Endodermal cell (in vitro differentiated cells): Measurements from ENCODE around the gene ZNF678. TPM values are rescaled to one million over a fixed set of nuclear protein-coding genes. Genes with fewer than 3 reads are reported as not detected.

Source experiments
- DNase-seq: peaks from one replicate; pipeline ENCODE4 v3.0.0-alpha.2; 2017
- H3K27ac ChIP-seq: 2 replicates; pipeline ENCODE4 v1.5.1; 2013; ENCODE audit warnings: mild to moderate bottlenecking, low read depth, low read length, moderate library complexity
- H3K27me3 ChIP-seq: 2 replicates; pipeline ENCODE4 v1.6.1; 2013; ENCODE audit warnings: mild to moderate bottlenecking, low read length, moderate library complexity; ENCODE audit not compliant: insufficient read depth, control insufficient read depth, poor library complexity, severe bottlenecking
- H3K36me3 ChIP-seq: 2 replicates; pipeline ENCODE4 v1.7.0; 2013; ENCODE audit warnings: mild to moderate bottlenecking, low read length, moderate library complexity; ENCODE audit not compliant: control insufficient read depth, insufficient read depth
- H3K4me1 ChIP-seq: one replicate; pipeline ENCODE4 v1.7.0; 2013; ENCODE audit warnings: low read length; ENCODE audit not compliant: control insufficient read depth, insufficient read depth
- H3K4me3 ChIP-seq: 2 replicates; pipeline ENCODE4 v1.5.1; 2013; ENCODE audit warnings: mild to moderate bottlenecking, low read length, moderate library complexity
- H3K9ac ChIP-seq: 2 replicates; pipeline ENCODE4 v1.6.1; 2013; ENCODE audit warnings: mild to moderate bottlenecking, low read length, moderate library complexity; ENCODE audit not compliant: poor library complexity, severe bottlenecking; ENCODE audit errors: extremely low read depth
- H3K9me3 ChIP-seq: 2 replicates; pipeline ENCODE4 v1.6.1; 2013; ENCODE audit warnings: mild to moderate bottlenecking, low read length, moderate library complexity; ENCODE audit not compliant: control insufficient read depth
- H3K27ac Mint-ChIP-seq: 2 replicates; pipeline ENCODE4 v1.8.0; 2020; ENCODE audit warnings: mixed read lengths
- H3K27me3 Mint-ChIP-seq: 2 replicates; pipeline ENCODE4 v1.8.0; 2021; ENCODE audit warnings: mild to moderate bottlenecking, mixed read lengths; ENCODE audit not compliant: insufficient read depth
- H3K36me3 Mint-ChIP-seq: 2 replicates; pipeline ENCODE4 v1.8.0; 2020; ENCODE audit warnings: low read depth, mixed read lengths
- H3K4me1 Mint-ChIP-seq: 2 replicates; pipeline ENCODE4 v1.8.0; 2020; ENCODE audit warnings: mixed read lengths
- H3K4me3 Mint-ChIP-seq: 2 replicates; pipeline ENCODE4 v1.8.0; 2020; ENCODE audit warnings: mild to moderate bottlenecking, moderate library complexity, mixed read lengths
- H3K9me3 Mint-ChIP-seq: 2 replicates; pipeline ENCODE4 v1.8.0; 2020; ENCODE audit warnings: mild to moderate bottlenecking, mixed read lengths
- CTCF ChIP-seq: fragments of 200-600 bp; sonication (generic); conservative IDR thresholded peaks from 2 replicates; pipeline ENCODE4 v1.5.0; 2021; ENCODE audit warnings: antibody characterized with exemption, mild to moderate bottlenecking
- WGBS, 2 experiments: methylation state at CpG; one replicate each; pipeline versions ENCODE4 v1.1.5 to v1.1.7; 2013; ENCODE audit warnings: missing lambda C conversion rate in 2 of 2, mixed read lengths in 1 of 2; ENCODE audit not compliant: insufficient coverage in 1 of 2, insufficient read length in 1 of 2; 5-methylcytosine and 5-hydroxymethylcytosine counted together
- total RNA-seq, 2 donors: library from RNA; stranded (reverse); fragmentation: NEBNext Ultra II Directional in 1 of 2; extraction: Animal tissue kit (Norgen Biotek cat#: 25700) in 1 of 2; gene quantifications; 2 replicates in 1 of 2; 3 replicates in 1 of 2; pipeline ENCODE4 v1.2.1, GENCODE V29; 2021

ZNF678 gene
- total RNA-seq, 2 donors from 2014 or later, result 23.1 to 24.3 TPM

GRCh38 chr1:227574926-227575325, 11.6 kb downstream of the ZNF678 start:
- no peaks in the 10 kb centered on the region for H3K27me3 ChIP-seq
- H3K4me3 ChIP-seq, result no peak overlapping the region
- H3K27ac ChIP-seq, result no peak overlapping the region
- peaks cover 37% of the 10 kb centered on the region for H3K9me3 ChIP-seq
- Mint-ChIP-seq H3K27ac (no peak overlapping the region), H3K4me1 (no peaks in the 10 kb centered on the region), H3K9me3 (peaks cover 17% of the 10 kb centered on the region), H3K4me3 (no peak overlapping the region), H3K27me3 (no peaks in the 10 kb centered on the region), H3K36me3 (peaks cover 18% of the 10 kb centered on the region)
- no peak overlapping the region for H3K9ac ChIP-seq
- H3K4me1 ChIP-seq, result no peaks in the 10 kb centered on the region
- 97% methylated on average over 1 of the region's 1 CpG; no CpG with 5 or more reads in 1 of the 2 experiments for WGBS, 2 experiments
- DNase-seq, result no peak
- no peak for TF ChIP-seq CTCF
- no peaks in the 10 kb centered on the region for H3K36me3 ChIP-seq

DNA sequence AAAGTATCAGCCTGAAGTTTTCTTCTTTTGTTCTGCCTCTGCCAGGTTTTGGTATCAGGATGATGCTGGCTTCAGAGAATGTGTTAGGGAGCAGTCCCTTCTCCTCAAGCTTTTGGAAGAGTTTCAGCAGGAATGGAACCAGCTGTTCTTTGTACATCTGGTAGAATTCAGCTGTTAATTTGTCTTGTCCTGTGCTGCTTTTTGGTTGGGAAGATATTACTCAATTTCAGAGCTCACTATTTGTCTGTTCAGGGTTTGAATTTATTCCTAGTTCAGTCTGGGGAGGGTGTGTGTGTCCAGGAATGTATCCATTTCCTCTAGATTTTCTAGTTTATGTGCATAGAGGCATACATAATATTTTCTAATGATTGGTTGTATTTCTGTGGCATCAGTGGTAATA, 12.8 kb downstream of the ZNF678 start:
- H3K9me3 ChIP-seq, result peaks cover 37% of the 10 kb centered on the region
- H3K27me3 ChIP-seq, result no peaks in the 10 kb centered on the region
- H3K27ac ChIP-seq, result no peak overlapping the region
- DNase-seq, result no peak
- Mint-ChIP-seq H3K27me3 (no peaks in the 10 kb centered on the region), H3K4me1 (no peaks in the 10 kb centered on the region), H3K36me3 (peaks cover 18% of the 10 kb centered on the region), H3K27ac (no peak overlapping the region), H3K9me3 (peaks cover 17% of the 10 kb centered on the region), H3K4me3 (no peak overlapping the region)
- no peak overlapping the region for H3K4me3 ChIP-seq
- H3K4me1 ChIP-seq, result no peaks in the 10 kb centered on the region
- no peak overlapping the region for H3K9ac ChIP-seq
- no peak for TF ChIP-seq CTCF
- no peaks in the 10 kb centered on the region for H3K36me3 ChIP-seq

DNA sequence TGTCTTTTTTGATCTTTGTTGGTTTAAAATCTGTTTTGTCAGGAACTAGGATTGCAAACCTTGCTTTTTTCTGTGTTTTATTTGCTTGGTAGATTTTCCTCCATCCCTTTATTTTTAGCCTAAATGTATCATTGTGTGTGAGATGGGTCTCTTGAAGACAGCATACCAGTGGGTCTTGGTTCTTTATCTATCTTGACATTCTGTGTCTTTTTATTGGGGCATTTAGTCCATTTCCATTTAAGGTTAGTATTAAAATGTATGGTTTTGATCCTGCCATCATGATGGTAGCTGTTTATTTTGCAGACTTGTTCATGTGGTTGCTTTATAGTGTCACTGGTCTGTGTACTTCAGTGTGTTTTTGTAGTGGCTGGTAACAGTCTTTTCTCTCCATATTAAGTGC, 14.1 kb downstream of the ZNF678 start:
- Mint-ChIP-seq H3K4me1 (no peaks in the 10 kb centered on the region), H3K9me3 (peaks cover 14% of the 10 kb centered on the region), H3K27ac (no peak overlapping the region), H3K27me3 (no peaks in the 10 kb centered on the region), H3K36me3 (peaks cover 18% of the 10 kb centered on the region), H3K4me3 (no peak overlapping the region)
- Histone ChIP-seq H3K4me1 (no peaks in the 10 kb centered on the region), H3K36me3 (no peaks in the 10 kb centered on the region), H3K27ac (no peak overlapping the region), H3K4me3 (no peak overlapping the region), H3K9me3 (peaks cover 36% of the 10 kb centered on the region), H3K9ac (no peak overlapping the region), H3K27me3 (no peaks in the 10 kb centered on the region)
- no peak for TF ChIP-seq CTCF
- no peak for DNase-seq
